GM21529 (cell line): ENCODE results near the gene ATPAF2.

Experiments
- ATAC-seq: cut with Tn5 transposase; IDR thresholded peaks from one replicate; pipeline ENCODE4 v1.9.1; 2021; ENCODE audit not compliant: unreplicated experiment

The ATPAF2 gene

GRCh38 chr17:18040261-18040858 lies 1.4 kb upstream of the ATPAF2 start:
- no peak for ATAC-seq

GRCh38 chr17:18039535-18040260 lies 730 bp upstream of the ATPAF2 start:
- ATAC-seq: peak; percentile 27

GRCh38 chr17:18038149-18038850 lies 668 bp downstream of the ATPAF2 start:
- ATAC-seq: no peak

GRCh38 chr17:18037486-18037885 lies 1.5 kb downstream of the ATPAF2 start:
- ATAC-seq: no peak

- no peak for ATAC-seq
Measured at GRCh38 chr17:18035704-18036103, 3.3 kb downstream of the ATPAF2 start.

- peak; percentile 68 for ATAC-seq
Measured at GRCh38 chr17:18033442-18034099, 5.4 kb downstream of the ATPAF2 start.

- ATAC-seq: no peak
Measured at GRCh38 chr17:18031955-18032354, 7.0 kb downstream of the ATPAF2 start.

GRCh38 chr17:18028952-18029540 lies 9.9 kb downstream of the ATPAF2 start:
- ATAC-seq: no peak

GRCh38 chr17:18028114-18028951 lies 10.6 kb downstream of the ATPAF2 start:
- no peak for ATAC-seq

- no peak for ATAC-seq
Measured at GRCh38 chr17:18027280-18027679, 11.7 kb downstream of the ATPAF2 start.

- no peak for ATAC-seq
Measured at GRCh38 chr17:18025945-18026776, 12.8 kb downstream of the ATPAF2 start.

- ATAC-seq: peak; percentile 73
Measured at GRCh38 chr17:18025241-18025944, 13.6 kb downstream of the ATPAF2 start.

- no peak for ATAC-seq
Measured at GRCh38 chr17:18021372-18021771, 17.6 kb downstream of the ATPAF2 start.

GRCh38 chr17:18020971-18021370 lies 18.0 kb downstream of the ATPAF2 start:
- no peak for ATAC-seq

GRCh38 chr17:18019838-18020154 lies 19.2 kb downstream of the ATPAF2 start:
- ATAC-seq: no peak

GRCh38 chr17:18018411-18018921 lies 20.5 kb downstream of the ATPAF2 start:
- no peak for ATAC-seq

GRCh38 chr17:18017958-18018357 lies 21.0 kb downstream of the ATPAF2 start:
- ATAC-seq: no peak

- no peak for ATAC-seq
Measured at GRCh38 chr17:18016426-18016825, 22.5 kb downstream of the ATPAF2 start.

- ATAC-seq: no peak
Measured at GRCh38 chr17:18015593-18015992, 23.4 kb downstream of the ATPAF2 start.
